Neural progenitor cell (in vitro differentiated cells): ENCODE results near the gene BTBD9. TPM values are rescaled to one million over a fixed set of nuclear protein-coding genes. Genes with fewer than 3 reads are reported as not detected.

ENCODE experiments used
- DNase-seq: peaks from one replicate; pipeline ENCODE4 v3.0.0-alpha.2; 2016; ENCODE audit warnings: low spot score
- H2AFZ ChIP-seq: fragments of 200-600 bp; sonication (generic); replicated peaks from 2 replicates; pipeline ENCODE4 v1.6.1; 2016; ENCODE audit warnings: antibody characterized with exemption
- H3F3A ChIP-seq: fragments of 200-600 bp; sonication (generic); 2 replicates; pipeline ENCODE4 v1.6.1; 2016; ENCODE audit warnings: antibody characterized with exemption, low read depth
- H3K27ac ChIP-seq: fragments of 200-600 bp; sonication (generic); 2 replicates; pipeline ENCODE4 v1.5.1; 2016; ENCODE audit warnings: mild to moderate bottlenecking
- H3K27me3 ChIP-seq: fragments of 200-600 bp; sonication (generic); 2 replicates; pipeline ENCODE4 v1.6.1; 2016; ENCODE audit warnings: mild to moderate bottlenecking, moderate library complexity
- H3K36me3 ChIP-seq: fragments of 200-600 bp; sonication (generic); 2 replicates; pipeline ENCODE4 v1.5.1; 2016
- H3K4me1 ChIP-seq: fragments of 200-600 bp; sonication (generic); 2 replicates; pipeline ENCODE4 v1.6.1; 2016; ENCODE audit warnings: mixed run types
- H3K4me2 ChIP-seq: fragments of 200-600 bp; sonication (generic); 2 replicates; pipeline ENCODE4 v1.6.1; 2016
- H3K4me3 ChIP-seq: fragments of 200-600 bp; sonication (generic); 2 replicates; pipeline ENCODE4 v1.5.1; 2016
- H3K79me2 ChIP-seq: fragments of 200-600 bp; sonication (generic); 2 replicates; pipeline ENCODE4 v1.6.1; 2016; ENCODE audit warnings: low read depth
- H3K9ac ChIP-seq: fragments of 200-600 bp; sonication (generic); 2 replicates; pipeline ENCODE4 v1.6.1; 2016
- H3K9me3 ChIP-seq: fragments of 200-600 bp; sonication (generic); 2 replicates; pipeline ENCODE4 v1.5.1; 2016; ENCODE audit warnings: low read depth
- H4K20me1 ChIP-seq: fragments of 200-600 bp; sonication (generic); 2 replicates; pipeline ENCODE4 v1.6.1; 2016; ENCODE audit warnings: low read depth
- H3K27ac Mint-ChIP-seq: 3 replicates; pipeline ENCODE4 v1.8.0; 2021; ENCODE audit warnings: mixed read lengths
- H3K27me3 Mint-ChIP-seq: 2 replicates; pipeline ENCODE4 v1.8.0; 2022; ENCODE audit warnings: low read depth, mild to moderate bottlenecking, inconsistent platforms, moderate library complexity, mixed read lengths; ENCODE audit not compliant: insufficient read depth
- H3K36me3 Mint-ChIP-seq: 3 replicates; pipeline ENCODE4 v1.8.0; 2021; ENCODE audit warnings: mixed read lengths
- H3K4me1 Mint-ChIP-seq: 3 replicates; pipeline ENCODE4 v1.8.0; 2021; ENCODE audit warnings: mixed read lengths
- H3K4me3 Mint-ChIP-seq: 3 replicates; pipeline ENCODE4 v1.8.0; 2021; ENCODE audit warnings: mild to moderate bottlenecking, moderate library complexity, mixed read lengths
- H3K9me3 Mint-ChIP-seq: 3 replicates; pipeline ENCODE4 v1.8.0; 2020; ENCODE audit warnings: mixed read lengths
- CTCF ChIP-seq: fragments of 200-600 bp; sonication (generic); IDR thresholded peaks from 2 replicates; pipeline ENCODE4 v1.5.1; 2017; ENCODE audit warnings: antibody characterized with exemption, mild to moderate bottlenecking
- EZH2 ChIP-seq: fragments of 200-600 bp; sonication (generic); IDR thresholded peaks from 2 replicates; pipeline ENCODE4 v1.6.1; 2017; ENCODE audit warnings: antibody characterized with exemption, mild to moderate bottlenecking, moderate library complexity
- EZH2phosphoT487 ChIP-seq: fragments of 200-600 bp; sonication (generic); IDR thresholded peaks from 2 replicates; pipeline ENCODE4 v1.6.1; 2017; ENCODE audit warnings: antibody characterized with exemption
- total RNA-seq: library from RNA; depleted of rRNA; stranded (reverse); fragments of >200 nt; gene quantifications from 2 replicates; pipeline ENCODE4 v1.2.3, GENCODE V29; 2015; ENCODE audit warnings: low replicate concordance

Gene BTBD9
- total RNA-seq, 1 donor from 2014 or later, result 16.9 TPM

GRCh38 chr6:38155144-38155543, 484.6 kb downstream of the BTBD9 start:
- Mint-ChIP-seq H3K4me3 (no peak overlapping the region), H3K9me3 (no peaks in the 10 kb centered on the region), H3K27ac (peak overlapping the region; percentile 50), H3K27me3 (no peaks in the 10 kb centered on the region), H3K4me1 (peaks cover 16% of the 10 kb centered on the region), H3K36me3 (peaks cover 27% of the 10 kb centered on the region)
- Histone ChIP-seq H2AFZ (no peak overlapping the region), H3K4me2 (no peak overlapping the region), H3K9me3 (no peaks in the 10 kb centered on the region), H3K27ac (no peak overlapping the region), H3K9ac (no peak overlapping the region), H3K36me3 (no peaks in the 10 kb centered on the region), H3K4me3 (no peak overlapping the region), H3F3A (peaks cover 1% of the 10 kb centered on the region), H3K4me1 (peaks cover 9% of the 10 kb centered on the region), H4K20me1 (peaks cover 32% of the 10 kb centered on the region), H3K27me3 (no peaks in the 10 kb centered on the region), H3K79me2 (peaks cover 1% of the 10 kb centered on the region)
- DNase-seq, result no peak
- TF ChIP-seq EZH2 (no peak), EZH2phosphoT487 (no peak), CTCF (no peak)

DNA sequence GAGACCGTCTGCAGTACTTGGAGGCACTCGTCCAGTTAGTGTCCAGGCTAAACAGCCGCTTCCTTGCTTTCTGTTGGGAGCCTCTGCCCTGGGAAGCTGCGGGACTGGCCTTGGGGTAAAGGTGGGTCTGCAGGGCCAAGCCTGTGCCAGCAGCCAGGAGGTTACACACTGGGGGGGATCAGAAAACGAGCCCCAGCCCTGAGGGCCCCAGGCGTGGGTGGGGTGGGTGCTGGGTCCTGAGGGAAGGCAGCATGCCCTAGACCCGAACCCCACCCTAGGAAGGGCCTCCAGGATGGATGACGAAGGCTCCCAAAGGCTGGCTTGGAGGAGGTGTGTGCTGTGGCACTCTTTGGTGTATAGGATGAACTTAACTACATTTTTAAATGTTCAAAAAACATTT, 485.0 kb downstream of the BTBD9 start:
- Mint-ChIP-seq H3K36me3 (peaks cover 23% of the 10 kb centered on the region), H3K27ac (peak overlapping the region; percentile 50), H3K9me3 (no peaks in the 10 kb centered on the region), H3K4me3 (no peak overlapping the region), H3K27me3 (no peaks in the 10 kb centered on the region), H3K4me1 (peaks cover 20% of the 10 kb centered on the region)
- H3K4me1 ChIP-seq, result peaks cover 13% of the 10 kb centered on the region
- no peaks in the 10 kb centered on the region for H3K36me3 ChIP-seq
- H2AFZ ChIP-seq, result no peak overlapping the region
- H3K27me3 ChIP-seq, result no peaks in the 10 kb centered on the region
- peaks cover 36% of the 10 kb centered on the region for H4K20me1 ChIP-seq
- H3K4me3 ChIP-seq, result no peak overlapping the region
- peaks cover 5% of the 10 kb centered on the region for H3K79me2 ChIP-seq
- TF ChIP-seq EZH2, result no peak
- TF ChIP-seq CTCF, result no peak
- no peak for TF ChIP-seq EZH2phosphoT487
- no peak for DNase-seq
- no peak overlapping the region for H3K9ac ChIP-seq
- peaks cover 6% of the 10 kb centered on the region for H3F3A ChIP-seq
- no peak overlapping the region for H3K27ac ChIP-seq
- H3K4me2 ChIP-seq, result no peak overlapping the region
- H3K9me3 ChIP-seq, result no peaks in the 10 kb centered on the region

DNA sequence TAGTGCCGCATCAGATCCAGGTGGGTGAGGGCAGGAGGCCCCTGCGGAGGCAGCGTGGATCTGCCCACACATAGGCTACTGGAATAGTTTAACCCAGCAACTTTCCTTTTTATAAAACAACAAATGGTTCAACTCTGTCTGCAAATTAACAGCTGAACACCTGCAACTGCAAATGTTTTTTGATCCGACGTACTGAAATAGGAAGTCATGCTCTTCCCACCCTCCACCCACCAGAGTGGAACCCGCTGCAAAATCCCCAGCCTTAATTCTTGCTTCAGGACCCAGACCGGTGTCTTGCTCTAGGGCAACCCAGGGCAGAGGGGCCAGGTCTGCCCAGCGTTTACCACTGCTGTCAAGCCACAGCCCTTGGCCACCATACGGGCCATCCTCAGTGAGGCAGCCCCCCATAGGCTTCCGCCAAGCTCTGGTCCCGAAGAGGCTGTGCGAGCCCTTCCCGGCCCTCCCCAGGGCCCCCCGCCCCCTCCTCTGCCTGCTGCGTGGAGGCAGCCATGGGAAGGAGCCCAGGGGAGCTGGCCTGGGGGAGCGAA, 485.9 kb downstream of the BTBD9 start:
- H3K4me3 ChIP-seq, result no peak overlapping the region
- no peaks in the 10 kb centered on the region for H3K27me3 ChIP-seq
- peaks cover 9% of the 10 kb centered on the region for H3K79me2 ChIP-seq
- H3K4me1 ChIP-seq, result peaks cover 21% of the 10 kb centered on the region
- H3K9me3 ChIP-seq, result no peaks in the 10 kb centered on the region
- no peak overlapping the region for H3K4me2 ChIP-seq
- H3F3A ChIP-seq, result peaks cover 14% of the 10 kb centered on the region
- peaks cover 45% of the 10 kb centered on the region for H4K20me1 ChIP-seq
- no peaks in the 10 kb centered on the region for H3K27me3 Mint-ChIP-seq
- DNase-seq, result no peak
- no peak overlapping the region for H2AFZ ChIP-seq
- no peaks in the 10 kb centered on the region for H3K9me3 Mint-ChIP-seq
- no peak overlapping the region for H3K9ac ChIP-seq
- no peak overlapping the region for H3K27ac Mint-ChIP-seq
- H3K4me3 Mint-ChIP-seq, result no peak overlapping the region
- TF ChIP-seq EZH2, result no peak
- TF ChIP-seq CTCF, result no peak
- TF ChIP-seq EZH2phosphoT487, result no peak
- no peaks in the 10 kb centered on the region for H3K36me3 ChIP-seq
- H3K4me1 Mint-ChIP-seq, result peaks cover 29% of the 10 kb centered on the region
- H3K27ac ChIP-seq, result no peak overlapping the region
- H3K36me3 Mint-ChIP-seq, result peaks cover 16% of the 10 kb centered on the region
